Nucleus accumbens (tissue), 56 donors: ENCODE data around the gene PDGFD.

Source experiments
- DNase-seq, 56 donors: peaks; one replicate each; lab custom pipeline; 2025; lab: John Stamatoyannopoulos, UW

The PDGFD gene

DNA sequence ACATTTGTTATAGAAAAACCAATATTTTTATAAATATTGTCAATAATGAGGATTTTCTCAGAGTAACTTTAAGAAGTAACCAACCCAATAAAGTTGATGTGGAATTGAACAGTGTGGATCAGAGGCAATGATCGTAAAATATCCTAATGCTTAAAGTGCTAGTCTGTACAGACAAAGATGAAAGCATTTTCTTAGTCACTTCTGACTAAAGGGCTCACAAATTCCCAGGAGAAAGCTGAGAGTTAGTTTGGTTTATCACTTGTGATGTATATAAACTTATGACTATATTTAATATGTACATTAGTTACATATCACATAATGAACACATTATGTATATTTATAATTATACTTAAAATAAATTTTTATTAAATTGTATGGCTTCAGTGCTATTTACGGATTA lies 152.9 kb downstream of the PDGFD start:
- DNase-seq, result no peak

DNA sequence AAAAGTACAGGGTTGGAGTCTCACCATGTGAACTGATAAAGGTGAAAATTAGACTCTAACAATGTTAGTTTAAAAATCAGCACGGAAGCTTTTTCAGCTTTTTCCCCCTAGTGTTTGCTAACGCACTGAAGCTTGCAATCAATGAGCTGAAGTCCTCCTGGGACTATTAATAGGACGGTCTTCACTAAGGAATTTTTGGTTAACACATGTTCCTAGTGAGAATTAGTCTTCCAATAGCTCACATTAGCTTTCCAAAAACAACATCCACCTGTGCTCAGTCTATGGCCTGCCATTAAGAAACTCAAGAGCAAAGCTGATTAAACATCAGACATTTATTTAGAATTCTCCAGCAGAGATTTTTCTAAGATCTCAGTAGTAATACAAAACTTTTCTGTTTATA lies 154.2 kb downstream of the PDGFD start:
- no peak for DNase-seq

- DNase-seq, result no peak
These were observed 158.6 kb downstream of the PDGFD start for GRCh38 chr11:104005234-104005855.

GRCh38 chr11:104003491-104003890 lies 160.5 kb downstream of the PDGFD start:
- DNase-seq, result no peak

- no peak for DNase-seq
These were observed 162.3 kb downstream of the PDGFD start for GRCh38 chr11:104001561-104002056.

GRCh38 chr11:104000798-104001197 lies 163.1 kb downstream of the PDGFD start:
- no peak for DNase-seq

- no peak for DNase-seq
These were observed 165.0 kb downstream of the PDGFD start for GRCh38 chr11:103998826-103999508.

GRCh38 chr11:103997082-103997481 lies 166.9 kb downstream of the PDGFD start:
- no peak for DNase-seq

DNA sequence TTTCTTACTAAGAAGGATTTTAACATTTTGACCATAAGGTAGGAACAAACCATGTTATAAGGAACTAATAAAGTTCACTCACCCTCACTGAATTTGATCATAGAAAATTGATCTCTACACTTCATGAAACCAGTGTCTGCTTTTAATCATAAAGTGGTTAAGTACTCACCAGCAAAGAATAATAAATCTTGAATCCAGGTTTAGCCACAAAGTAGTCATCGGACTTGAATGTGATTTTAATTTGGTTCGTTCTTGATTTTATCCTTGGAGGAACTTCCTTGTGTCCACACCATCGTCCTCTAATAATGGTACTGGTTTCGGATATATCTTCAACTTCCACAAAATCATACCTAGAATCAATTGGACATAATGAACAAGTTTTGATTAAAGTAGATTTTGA lies 168.1 kb downstream of the PDGFD start:
- no peak for DNase-seq

- no peak for DNase-seq
These were observed 169.4 kb downstream of the PDGFD start for GRCh38 chr11:103994518-103994917.

DNA sequence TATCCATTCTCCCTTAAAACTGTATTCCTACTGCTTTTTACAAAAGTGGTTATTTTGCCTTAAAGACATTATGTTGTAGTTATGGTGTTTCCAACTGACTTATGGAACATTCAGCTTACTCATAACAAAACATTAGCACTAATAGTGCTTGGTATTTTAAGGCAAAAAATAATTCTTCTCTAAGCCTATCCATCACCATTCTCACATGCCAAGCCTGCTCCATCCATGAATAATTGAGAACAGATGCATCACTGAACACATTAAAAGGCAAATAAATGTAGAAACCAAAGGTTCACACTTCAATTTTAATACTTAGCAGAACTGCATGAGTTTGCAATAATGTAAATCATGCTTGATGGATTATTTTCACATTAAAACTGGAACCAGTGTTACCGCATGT lies 169.9 kb downstream of the PDGFD start:
- no peak for DNase-seq

- DNase-seq, result no peak
These were observed 170.4 kb downstream of the PDGFD start for GRCh38 chr11:103993507-103993906.

DNA sequence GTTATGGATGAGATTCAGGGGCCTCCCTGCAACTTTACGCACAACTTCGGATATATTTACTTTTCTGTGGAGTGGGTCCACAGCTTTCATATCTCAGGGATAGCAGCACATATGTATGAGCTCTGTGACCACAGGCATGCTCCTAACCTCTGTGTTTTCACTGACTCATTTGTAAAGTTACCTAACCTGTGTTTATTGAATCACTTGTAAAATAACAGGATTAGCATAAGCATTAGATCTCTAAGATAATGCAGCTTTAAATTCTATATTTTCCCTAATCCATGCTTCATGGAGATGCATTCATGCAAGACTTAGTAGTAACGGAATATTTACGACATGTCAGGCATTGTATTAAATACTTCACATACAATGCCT lies 175.4 kb downstream of the PDGFD start:
- no peak for DNase-seq

DNA sequence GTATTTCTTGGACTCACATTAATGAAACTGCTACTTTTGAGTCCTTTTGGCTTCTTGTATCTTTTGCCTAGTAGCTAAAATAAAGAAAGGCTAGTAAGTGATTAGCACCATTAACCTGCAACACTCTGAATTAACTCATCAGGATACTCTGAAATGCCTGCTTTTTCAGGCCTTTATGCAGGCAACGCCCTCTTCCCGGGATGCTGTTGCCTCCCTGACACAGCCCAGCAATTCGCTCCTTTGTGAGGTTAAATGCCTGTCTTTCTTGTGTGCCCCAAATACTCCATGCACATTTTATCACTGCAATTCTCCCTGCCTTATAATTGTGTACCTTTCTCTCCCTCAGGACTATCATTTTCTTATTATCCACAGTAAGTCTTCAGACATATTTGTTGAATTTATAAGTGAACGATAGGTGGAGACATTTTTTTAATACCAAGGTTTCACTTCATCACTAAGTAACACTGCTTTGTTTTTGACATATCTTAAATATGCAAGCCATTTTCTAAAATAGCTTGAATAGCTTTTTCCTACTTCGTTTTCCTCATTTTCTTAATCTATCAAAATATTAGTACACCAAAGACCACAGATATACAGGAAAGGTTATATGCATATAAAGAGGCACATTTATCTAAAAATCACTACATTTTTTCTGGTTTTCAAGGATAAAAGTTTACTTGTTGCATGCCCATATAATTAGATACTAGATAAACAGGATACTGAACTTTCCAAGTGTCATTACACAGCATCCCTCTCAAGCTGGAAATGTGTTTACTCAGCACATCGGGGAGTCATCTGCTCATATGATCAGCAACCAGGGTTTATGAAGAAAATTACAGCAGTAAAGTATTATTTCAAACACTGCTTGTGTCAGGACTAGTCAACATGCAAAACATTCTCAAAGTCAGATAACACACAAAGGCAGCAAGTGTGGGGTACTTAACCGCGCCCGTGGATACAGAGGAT lies 176.0 kb downstream of the PDGFD start:
- DNase-seq, result no peak

DNA sequence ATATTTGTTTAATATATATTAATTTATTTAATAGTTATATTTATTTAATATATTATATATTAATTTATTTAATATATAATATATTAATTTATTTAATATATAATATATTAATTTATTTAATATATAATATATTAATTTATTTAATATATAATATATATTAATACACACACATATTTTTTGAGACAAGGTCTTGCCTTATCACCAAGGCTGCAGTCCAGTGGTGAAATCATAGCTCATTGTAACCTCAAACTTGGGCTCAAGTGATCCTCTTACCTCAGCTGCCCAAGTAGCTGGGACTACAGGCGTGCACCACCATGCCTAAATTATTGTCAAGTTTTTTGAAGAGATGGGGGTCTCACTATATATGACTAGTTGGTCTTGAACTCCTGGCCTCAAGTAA lies 178.9 kb downstream of the PDGFD start:
- DNase-seq, result no peak

- no peak for DNase-seq
These were observed 183.8 kb downstream of the PDGFD start for GRCh38 chr11:103980108-103980507.

GRCh38 chr11:103978616-103979595 lies 185.0 kb downstream of the PDGFD start:
- DNase-seq, result no peak

GRCh38 chr11:103972013-103972412 lies 191.9 kb downstream of the PDGFD start:
- DNase-seq, result no peak

DNA sequence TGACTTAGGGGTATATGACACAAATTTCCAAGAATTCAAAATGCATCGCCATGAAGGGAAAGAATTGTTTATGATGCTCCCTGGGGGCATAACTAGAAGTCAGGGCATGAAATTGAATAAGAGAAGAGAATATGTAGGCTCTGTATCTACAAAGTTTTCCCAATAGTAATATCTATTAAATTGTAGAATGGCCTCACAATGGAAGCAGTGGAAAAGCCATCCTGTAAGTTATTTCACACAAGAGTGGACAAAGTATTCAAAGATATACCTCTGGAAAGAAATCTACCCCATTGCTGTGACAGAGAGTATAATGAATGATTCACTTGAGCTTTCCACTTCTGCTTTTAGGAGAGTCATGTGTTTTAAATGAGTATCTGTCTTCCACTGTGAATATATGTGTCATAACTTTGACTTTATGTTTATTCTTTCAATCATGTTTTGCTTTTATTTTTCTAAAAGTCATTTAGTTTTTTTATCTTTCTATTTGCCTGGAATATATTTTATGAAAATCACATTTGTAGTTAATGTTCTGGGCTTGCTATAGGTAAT lies 193.2 kb downstream of the PDGFD start:
- DNase-seq, result no peak

DNA sequence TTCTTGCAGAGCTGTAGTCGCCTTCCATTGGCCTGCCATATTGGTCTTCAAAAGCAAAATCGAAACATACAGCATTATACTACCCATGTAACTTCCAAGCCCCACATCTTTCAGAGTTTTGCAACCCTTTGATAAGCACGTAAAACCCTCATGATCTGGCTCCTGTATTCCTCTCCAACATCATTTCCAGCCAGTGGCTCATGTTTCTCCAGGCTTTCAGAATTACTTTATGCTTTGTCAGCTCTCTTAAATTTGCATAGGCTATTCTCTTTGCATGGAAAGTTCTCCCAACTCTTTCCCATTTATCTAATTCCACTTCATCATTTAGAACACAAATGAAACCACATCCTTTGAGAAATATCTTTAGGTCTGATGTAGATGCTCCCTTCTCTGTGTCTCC lies 195.3 kb downstream of the PDGFD start:
- DNase-seq, result no peak
